Pancreas (tissue), 10 donors: ENCODE measurements around the gene GTPBP4. TPM values are rescaled to one million over a fixed set of nuclear protein-coding genes. Genes with fewer than 3 reads are reported as not detected.

Experiments used
- ATAC-seq, 4 donors: fragments of 200-7000 bp; cut with Tn5 transposase; one replicate each; pipeline versions ENCODE4 v1.8.0 to v1.9.1; 2020; ENCODE audit warnings: mild to moderate bottlenecking in 4 of 4, moderate library complexity in 4 of 4
- DNase-seq, 6 donors: peaks; one replicate each; pipeline ENCODE4 v3.0.0-alpha.2; 2020
- FAIRE-seq: peaks from 2 replicates; lab custom pipeline; 2012; peaks lifted over from hg19 to GRCh38; lab: Jason Lieb, UNC
- H3K27ac ChIP-seq, 4 donors: fragments of 200-600 bp; sonication (generic); 1 replicate in 3 of 4; 2 replicates in 1 of 4; pipeline versions ENCODE4 v1.5.0 to v1.8.0; 2020
- H3K27me3 ChIP-seq, 4 donors: fragments of 200-600 bp; one replicate each; pipeline ENCODE4 v1.8.0; 2021
- H3K36me3 ChIP-seq, 3 donors: fragments of 200-600 bp; sonication (generic) in 1 of 3; one replicate each; pipeline versions ENCODE4 v1.5.0 to v1.8.0; 2020 to 2021
- H3K4me1 ChIP-seq, 3 donors: fragments of 200-600 bp; one replicate each; pipeline ENCODE4 v1.8.0; 2021
- H3K4me3 ChIP-seq, 4 donors: fragments of 200-600 bp; sonication (generic) in 2 of 4; one replicate each; pipeline versions ENCODE4 v1.5.0 to v1.8.0; 2020 to 2021
- H3K9me3 ChIP-seq, 4 donors: fragments of 200-600 bp; one replicate each; pipeline ENCODE4 v1.8.0; 2021
- CTCF ChIP-seq, 4 donors: fragments of 200-600 bp; sonication (generic) in 3 of 4; IDR thresholded peaks; one replicate each; pipeline versions ENCODE4 v1.5.0 to v1.8.0; 2021; ENCODE audit warnings: antibody characterized with exemption in 4 of 4
- WGBS, 2 donors: extraction: QIAGEN DNeasy Blood & Tissue Kit; methylation state at CpG; one replicate each; pipeline ENCODE4 v1.1.7; 2013; 5-methylcytosine and 5-hydroxymethylcytosine counted together
- intact Hi-C, 3 donors: fragments of 100-400 bp; cut with DNase I; formaldehyde crosslinking; loops; one replicate each; pipeline versions ENCODE4 v1.11.1 to v1.14.2; 2022
- polyA plus RNA-seq, 2 donors: library from polyadenylated mRNA; stranded (reverse); fragments of 200-250 nt; gene quantifications; one replicate each; pipeline ENCODE4 v1.2.3, GENCODE V29; 2013
- total RNA-seq, 6 donors: library from RNA; stranded (reverse); fragmentation: NEBNext Ultra II Directional in 4 of 6; extraction: Animal tissue kit (Norgen Biotek cat#: 25700) in 4 of 6; gene quantifications; one replicate each; pipeline versions ENCODE4 v1.2.1 to v1.2.4, GENCODE V29; 2021 to 2023
- donor health status: healthy with polysubstance abuse.
- donor health status: DM: no; HTN: no; CAD: no; lungs with moderate emphysema.
- donor health status: DM: no; HTN: no; CAD: no.
- donor health status: control.
- donor health status: control.
- donor health status: Bipolar disorder and iron deficiency.
- donor health status: DM: yes; HTN: yes; CAD: no.
- donor health status: DM: no; HTN: no; CAD: no.
- donor health status: DM: no; HTN: no; CAD: no.
- donor health status: DM: yes; HTN: yes; CAD: no.

GTPBP4 gene
- total and polyA plus RNA-seq, 8 donors = 6.9 to 18.4 (median 15.8) TPM

- 83 to 84% methylated on average over 7 of the region's 7 CpGs for whole genome bisulfite sequencing, 2 donors
- Histone ChIP-seq H3K4me3 (no peak overlapping the region), H3K27ac (no peak overlapping the region), H3K4me1 (peaks cover 6 to 17% (median 9%) of the 10 kb centered on the region in 3 donors), H3K9me3 (no peaks in the 10 kb centered on the region), H3K27me3 (no peaks in the 10 kb centered on the region), H3K36me3 (no peaks in the 10 kb centered on the region)
- TF ChIP-seq CTCF (IDR thresholded peaks at IDR 0.05) = no peak
- FAIRE-seq (no peak), ATAC-seq (no peak), DNase-seq (no peak)
- intact Hi-C loops = no loop called here
Observed at GRCh38 chr10:986137-986825, 2.0 kb upstream of the GTPBP4 start.

- intact Hi-C loops = no loop called here
- TF ChIP-seq CTCF (IDR thresholded peaks at IDR 0.05) = no peak
- Histone ChIP-seq H3K4me1 (peaks cover 6 to 17% (median 9%) of the 10 kb centered on the region in 3 donors), H3K27me3 (no peaks in the 10 kb centered on the region), H3K36me3 (no peaks in the 10 kb centered on the region), H3K4me3 (peak overlapping the region in 3 of 4 donors; percentile 72 to 96 (median 91)), H3K27ac (peak overlapping the region in 1 of 4 donors; percentile 81), H3K9me3 (no peaks in the 10 kb centered on the region)
- ATAC-seq (no peak), FAIRE-seq (no peak), DNase-seq (no peak)
- 63 to 67% methylated on average over 14 of the region's 14 CpGs for WGBS, 2 donors
Observed at GRCh38 chr10:986881-987619, 1.2 kb upstream of the GTPBP4 start.

- H3K27ac ChIP-seq = peak overlapping the region in 3 of 4 donors; percentile 75 to 84 (median 81)
- peak overlapping the region; percentile 72 to 97 (median 94) for H3K4me3 ChIP-seq
- no peaks in the 10 kb centered on the region for H3K9me3 ChIP-seq
- intact Hi-C loops = no loop called here
- peak in 3 of 4 donors; percentile 15 to 31 (median 19) for ATAC-seq
- no peak for DNase-seq
- H3K36me3 ChIP-seq = no peaks in the 10 kb centered on the region
- H3K27me3 ChIP-seq = no peaks in the 10 kb centered on the region
- WGBS, 2 donors = 1 to 3% methylated on average over 7 of the region's 7 CpGs
- peaks cover 6 to 17% (median 9%) of the 10 kb centered on the region in 3 donors for H3K4me1 ChIP-seq
- FAIRE-seq = no peak
- TF ChIP-seq CTCF (IDR thresholded peaks at IDR 0.05) = no peak
Observed at GRCh38 chr10:987620-987869, 689 bp upstream of the GTPBP4 start.

- Histone ChIP-seq H3K27ac (peak overlapping the region; percentile 65 to 84 (median 78)), H3K4me3 (peak overlapping the region; percentile 72 to 97 (median 94)), H3K9me3 (no peaks in the 10 kb centered on the region), H3K36me3 (peaks cover 0 to 6% (median 0%) of the 10 kb centered on the region in 3 donors), H3K4me1 (peaks cover 6 to 17% (median 9%) of the 10 kb centered on the region in 3 donors), H3K27me3 (no peaks in the 10 kb centered on the region)
- no peak for DNase-seq
- WGBS, 2 donors = 24 to 25% methylated on average over 42 of the region's 42 CpGs
- intact Hi-C loops = no loop called here
- TF ChIP-seq CTCF (IDR thresholded peaks at IDR 0.05) = no peak
- ATAC-seq = no peak
- FAIRE-seq = no peak
Observed at GRCh38 chr10:988667-989545, 672 bp downstream of the GTPBP4 start.
